Measurements from ENCODE around the gene SENP7. TPM values are rescaled to one million over a fixed set of nuclear protein-coding genes. Genes with fewer than 3 reads are reported as not detected.

The SENP7 gene
- total RNA-seq, 1 donor from 2014 or later, result 15.7 TPM

DNA sequence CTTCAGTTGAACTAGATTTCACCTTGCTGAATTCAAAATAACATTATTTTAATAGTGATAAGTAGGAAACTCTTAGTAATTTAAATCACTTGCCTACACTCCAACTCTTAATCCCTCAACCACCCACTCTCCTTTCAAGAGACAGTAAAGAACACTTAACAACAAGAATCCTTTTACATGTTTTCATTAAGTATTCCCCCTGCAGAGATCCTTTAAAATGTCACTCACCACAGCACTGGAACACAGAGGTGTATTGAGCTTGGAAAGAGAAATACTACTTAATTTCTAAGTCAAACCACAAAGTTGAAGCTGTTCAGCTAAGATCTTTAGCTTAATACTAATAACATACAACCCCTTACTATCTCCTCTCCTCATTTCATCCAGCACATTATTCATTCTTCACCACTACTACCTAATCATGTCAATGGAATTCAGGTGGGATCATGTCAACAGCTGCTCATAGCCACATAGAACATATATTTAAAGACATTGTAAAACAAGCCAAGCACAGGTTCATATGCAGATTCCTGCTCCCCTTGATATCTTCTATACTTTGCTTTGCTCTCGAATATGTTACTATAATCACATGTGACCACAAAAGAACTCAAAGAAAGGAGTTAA is 233.1 kb downstream of the SENP7 start:
- Mint-ChIP-seq H3K4me1 (ENCODE audit: low read depth) (peaks cover 13% of the 10 kb centered on the region), H3K27me3 (ENCODE audit: low read depth) (no peaks in the 10 kb centered on the region), H3K27ac (ENCODE audit: unreplicated experiment) (no peak overlapping the region), H3K36me3 (ENCODE audit: low read depth) (peaks cover 1% of the 10 kb centered on the region), H3K9me3 (ENCODE audit: low read depth) (no peaks in the 10 kb centered on the region), H3K4me3 (ENCODE audit: unreplicated experiment) (no peak overlapping the region)
- DNase-seq (ENCODE audit: low spot score), result no peak
- TF ChIP-seq, protein P1, sequence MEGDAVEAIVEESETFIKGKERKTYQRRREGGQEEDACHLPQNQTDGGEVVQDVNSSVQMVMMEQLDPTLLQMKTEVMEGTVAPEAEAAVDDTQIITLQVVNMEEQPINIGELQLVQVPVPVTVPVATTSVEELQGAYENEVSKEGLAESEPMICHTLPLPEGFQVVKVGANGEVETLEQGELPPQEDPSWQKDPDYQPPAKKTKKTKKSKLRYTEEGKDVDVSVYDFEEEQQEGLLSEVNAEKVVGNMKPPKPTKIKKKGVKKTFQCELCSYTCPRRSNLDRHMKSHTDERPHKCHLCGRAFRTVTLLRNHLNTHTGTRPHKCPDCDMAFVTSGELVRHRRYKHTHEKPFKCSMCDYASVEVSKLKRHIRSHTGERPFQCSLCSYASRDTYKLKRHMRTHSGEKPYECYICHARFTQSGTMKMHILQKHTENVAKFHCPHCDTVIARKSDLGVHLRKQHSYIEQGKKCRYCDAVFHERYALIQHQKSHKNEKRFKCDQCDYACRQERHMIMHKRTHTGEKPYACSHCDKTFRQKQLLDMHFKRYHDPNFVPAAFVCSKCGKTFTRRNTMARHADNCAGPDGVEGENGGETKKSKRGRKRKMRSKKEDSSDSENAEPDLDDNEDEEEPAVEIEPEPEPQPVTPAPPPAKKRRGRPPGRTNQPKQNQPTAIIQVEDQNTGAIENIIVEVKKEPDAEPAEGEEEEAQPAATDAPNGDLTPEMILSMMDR (IDR thresholded peaks at IDR 0.05), result no peak

DNA sequence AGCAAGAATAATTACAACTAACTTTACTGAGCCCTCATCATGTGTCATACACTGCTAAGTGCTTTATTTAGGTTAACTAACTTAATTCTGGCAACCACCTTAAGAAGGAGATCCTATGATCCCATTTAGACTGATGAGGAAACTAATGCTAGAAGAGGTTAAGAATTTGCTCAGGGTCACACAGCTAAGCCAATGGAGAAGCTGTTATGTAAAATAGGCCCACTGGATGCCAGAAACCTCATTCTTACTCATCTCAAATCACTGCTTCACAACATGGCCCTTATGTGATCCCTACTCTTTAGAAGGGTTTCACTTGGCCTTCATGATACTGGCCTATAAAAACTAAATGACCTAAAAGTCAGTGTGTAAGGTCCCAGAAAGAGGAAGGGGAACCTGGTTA is 233.8 kb downstream of the SENP7 start:
- Mint-ChIP-seq H3K4me3 (ENCODE audit: unreplicated experiment) (no peak overlapping the region), H3K27me3 (ENCODE audit: low read depth) (no peaks in the 10 kb centered on the region), H3K4me1 (ENCODE audit: low read depth) (peaks cover 13% of the 10 kb centered on the region), H3K36me3 (ENCODE audit: low read depth) (peaks cover 1% of the 10 kb centered on the region), H3K27ac (ENCODE audit: unreplicated experiment) (no peak overlapping the region), H3K9me3 (ENCODE audit: low read depth) (no peaks in the 10 kb centered on the region)
- DNase-seq (ENCODE audit: low spot score), result no peak
- TF ChIP-seq, protein P1 (IDR thresholded peaks at IDR 0.05), result no peak

DNA sequence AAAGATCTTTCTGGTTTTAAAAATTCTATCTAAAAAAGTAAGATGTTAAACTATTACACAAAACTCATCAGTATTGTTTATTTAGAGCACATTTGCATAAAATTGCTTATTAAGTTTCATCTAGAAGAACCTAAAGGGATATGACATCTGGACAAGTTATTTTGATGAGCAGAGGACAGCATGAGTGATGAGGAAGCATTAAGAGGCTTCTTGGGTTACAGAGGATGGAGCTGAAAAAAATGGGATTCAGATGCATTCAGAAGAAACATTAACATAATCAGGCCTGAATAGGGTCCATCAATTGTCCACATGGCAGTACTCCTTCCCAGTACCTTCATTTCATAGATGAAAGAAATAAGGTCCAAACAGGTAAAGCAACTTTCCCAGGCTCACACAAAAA is 234.3 kb downstream of the SENP7 start:
- H3K4me3 Mint-ChIP-seq (ENCODE audit: unreplicated experiment), result no peak overlapping the region
- DNase-seq (ENCODE audit: low spot score), result no peak
- H3K36me3 Mint-ChIP-seq (ENCODE audit: low read depth), result no peaks in the 10 kb centered on the region
- H3K27ac Mint-ChIP-seq (ENCODE audit: unreplicated experiment), result no peak overlapping the region
- H3K27me3 Mint-ChIP-seq (ENCODE audit: low read depth), result no peaks in the 10 kb centered on the region
- H3K9me3 Mint-ChIP-seq (ENCODE audit: low read depth), result no peaks in the 10 kb centered on the region
- H3K4me1 Mint-ChIP-seq (ENCODE audit: low read depth), result peaks cover 13% of the 10 kb centered on the region
- TF ChIP-seq, protein P1 (IDR thresholded peaks at IDR 0.05), result no peak

Other genes starting within 250 kb of the SENP7 start
- 0.50 to 0.80 TPM (median 0.56 TPM) in 3 replicates for gene IMPG2, start 192.6 kb downstream of the SENP7 start, total RNA-seq
- gene TRMT10C, start 48.7 kb upstream of the SENP7 start, total RNA-seq, result 12.8 to 17.6 TPM (median 17.0 TPM) in 3 replicates
- gene PCNP, start 61.0 kb upstream of the SENP7 start, total RNA-seq, result 128 to 145 TPM (median 139 TPM) in 3 replicates
- gene ZBTB11, start 163.9 kb upstream of the SENP7 start, total RNA-seq, result 13.3 to 17.7 TPM (median 14.7 TPM) in 3 replicates
- gene RPL24, start 173.5 kb upstream of the SENP7 start, total RNA-seq, result 649 to 687 TPM (median 652 TPM) in 3 replicates
- gene CEP97, start 211.4 kb upstream of the SENP7 start, total RNA-seq, result 8.5 to 13.7 TPM (median 11.8 TPM) in 3 replicates

Data from chondrocyte (in vitro differentiated cells).